B cell (primary cell): ENCODE results near the gene ZNF3. TPM values are rescaled to one million over a fixed set of nuclear protein-coding genes. Genes with fewer than 3 reads are reported as not detected.

Source experiments
- ATAC-seq: fragments of 200-7000 bp; cut with Tn5 transposase; one replicate; pipeline ENCODE4 v1.10.0; 2021; ENCODE audit warnings: low read depth, mild to moderate bottlenecking, moderate number of reproducible peaks, moderate library complexity
- CTCF ChIA-PET: fragments of 350-600 bp; sonication (Branson Sonifier 250); formaldehyde crosslinking; loops from one replicate; lab custom pipeline; 2021; ENCODE audit warnings: antibody characterized with exemption, inconsistent platforms; lab: Charles Lee
- POLR2A ChIA-PET: fragments of 350-600 bp; sonication (Branson Sonifier 250); formaldehyde crosslinking; loops from one replicate; lab custom pipeline; 2021; ENCODE audit warnings: antibody characterized with exemption; lab: Charles Lee
- DNase-seq: peaks from one replicate; pipeline ENCODE4 v3.0.0; 2013
- H2AFZ ChIP-seq: 2 replicates; pipeline ENCODE4 v1.6.1; 2012; ENCODE audit warnings: mild to moderate bottlenecking, low read depth, low read length; ENCODE audit not compliant: insufficient read depth, poor library complexity, severe bottlenecking
- H3K27ac ChIP-seq, 2 donors: 1 replicate in 1 of 2; 2 replicates in 1 of 2; pipeline ENCODE4 v1.5.1; 2012 to 2013; ENCODE audit warnings: low read length in 2 of 2, mild to moderate bottlenecking in 2 of 2, moderate library complexity in 1 of 2
- H3K27me3 ChIP-seq, 4 experiments: fragments of 200-600 bp in 1 of 4; sonication (generic) in 1 of 4; replicated peaks in 1 of 4; 1 replicate in 2 of 4; 2 replicates in 2 of 4; pipeline versions ENCODE4 v1.6.1 to v1.7.0; 2013 to 2016; ENCODE audit warnings: low read length in 3 of 4, mild to moderate bottlenecking in 2 of 4, mixed read lengths in 1 of 4, moderate library complexity in 1 of 4; ENCODE audit not compliant: insufficient read depth in 4 of 4, control insufficient read depth in 3 of 4; ENCODE audit errors: control extremely low read depth in 1 of 4
- H3K36me3 ChIP-seq, 2 experiments: replicated peaks in 1 of 2; 1 replicate in 1 of 2; 2 replicates in 1 of 2; pipeline versions ENCODE4 v1.6.1 to v1.7.1; 2013; ENCODE audit warnings: low read length in 1 of 2; ENCODE audit not compliant: insufficient read depth in 2 of 2, control insufficient read depth in 1 of 2; ENCODE audit errors: control extremely low read depth in 1 of 2, extremely low read depth in 1 of 2
- H3K4me1 ChIP-seq, 2 donors: fragments of 200-600 bp in 1 of 2; sonication (generic) in 1 of 2; 1 replicate in 1 of 2; 2 replicates in 1 of 2; pipeline versions ENCODE4 v1.5.1 to v1.6.1; 2013 to 2017; ENCODE audit warnings: low read length in 2 of 2; ENCODE audit not compliant: control insufficient read depth in 2 of 2, insufficient read depth in 2 of 2
- H3K4me2 ChIP-seq: replicated peaks from 2 replicates; pipeline ENCODE3; 2012; ENCODE audit warnings: mild to moderate bottlenecking, low read depth, low read length; ENCODE audit not compliant: poor library complexity, severe bottlenecking
- H3K4me3 ChIP-seq, 5 experiments: fragments of 200-600 bp in 1 of 5; sonication (generic) in 1 of 5; 1 replicate in 3 of 5; 2 replicates in 2 of 5; pipeline versions ENCODE4 v1.5.1 to v1.7.0; 2011 to 2016; ENCODE audit warnings: low read length in 4 of 5, mild to moderate bottlenecking in 4 of 5, low read depth in 2 of 5, control low read depth in 1 of 5, moderate library complexity in 1 of 5; ENCODE audit not compliant: insufficient read depth in 1 of 5; ENCODE audit errors: control extremely low read depth in 1 of 5, extremely low read depth in 1 of 5
- H3K79me2 ChIP-seq: fragments of 200-600 bp; sonication (generic); one replicate; pipeline ENCODE4 v1.6.0; 2016; ENCODE audit warnings: low read length; ENCODE audit not compliant: control insufficient read depth, insufficient read depth
- H3K9ac ChIP-seq: fragments of 200-600 bp; sonication (generic); 2 replicates; pipeline ENCODE4 v1.6.1; 2017; ENCODE audit warnings: mild to moderate bottlenecking, low read length, moderate library complexity
- H3K9me3 ChIP-seq, 3 donors: one replicate each; pipeline versions ENCODE4 v1.6.1 to v1.7.1; 2013; ENCODE audit warnings: low read length in 2 of 3; ENCODE audit not compliant: control insufficient read depth in 2 of 3, insufficient read depth in 1 of 3; ENCODE audit errors: control extremely low read depth in 1 of 3
- H4K20me1 ChIP-seq: 2 replicates; pipeline ENCODE4 v1.6.0; 2012; ENCODE audit warnings: mild to moderate bottlenecking, low read length; ENCODE audit not compliant: insufficient read depth, control insufficient read depth, poor library complexity, severe bottlenecking
- H3K27ac Mint-ChIP-seq: one replicate; pipeline ENCODE4 v1.8.0; 2021; ENCODE audit warnings: mixed read lengths
- H3K27me3 Mint-ChIP-seq: one replicate; pipeline ENCODE4 v1.8.0; 2021; ENCODE audit warnings: mixed read lengths
- H3K4me1 Mint-ChIP-seq: one replicate; pipeline ENCODE4 v1.8.0; 2021; ENCODE audit warnings: mixed read lengths
- H3K4me3 Mint-ChIP-seq: one replicate; pipeline ENCODE4 v1.8.0; 2021; ENCODE audit warnings: mixed read lengths
- H3K9me3 Mint-ChIP-seq: one replicate; pipeline ENCODE4 v1.8.0; 2022; ENCODE audit warnings: mixed read lengths; ENCODE audit not compliant: insufficient read depth
- EZH2 ChIP-seq: IDR thresholded peaks from 2 replicates; pipeline ENCODE4 v1.6.1; 2012; ENCODE audit warnings: borderline replicate concordance, low read depth, mild to moderate bottlenecking, moderate library complexity, low read length; ENCODE audit not compliant: insufficient read depth, poor library complexity, severe bottlenecking
- WGBS: methylation state at CpG from one replicate; pipeline ENCODE4 v1.1.5; 2013; ENCODE audit warnings: missing lambda C conversion rate; ENCODE audit not compliant: insufficient coverage; 5-methylcytosine and 5-hydroxymethylcytosine counted together
- intact Hi-C: fragments of 100-400 bp; cut with micrococcal nuclease; formaldehyde crosslinking; loops from one replicate; pipeline ENCODE4 v1.10.0; 2022
- polyA plus RNA-seq: library from polyadenylated mRNA; depleted of rRNA; stranded (reverse); fragments of >200 nt; gene quantifications from 2 replicates; pipeline ENCODE4 v1.2.3, GENCODE V29; 2012
- total RNA-seq, 2 donors: library from RNA; stranded (reverse); fragments of 120-200 nt in 1 of 2; gene quantifications; 1 replicate in 1 of 2; 2 replicates in 1 of 2; pipeline versions ENCODE4 v1.2.3 to v1.2.4, GENCODE V29; 2013 to 2022
- TF ChIP-seq, protein P1 (sequence below): fragments of 200-600 bp; IDR thresholded peaks from one replicate; pipeline ENCODE4 v1.8.0; 2022; ENCODE audit warnings: antibody characterized with exemption, mild to moderate bottlenecking

ZNF3 gene
- total and polyA plus RNA-seq, 2 donors (not counting 1 experiment from before 2014, with no cell fraction given): 19.2 to 44.8 TPM

DNA sequence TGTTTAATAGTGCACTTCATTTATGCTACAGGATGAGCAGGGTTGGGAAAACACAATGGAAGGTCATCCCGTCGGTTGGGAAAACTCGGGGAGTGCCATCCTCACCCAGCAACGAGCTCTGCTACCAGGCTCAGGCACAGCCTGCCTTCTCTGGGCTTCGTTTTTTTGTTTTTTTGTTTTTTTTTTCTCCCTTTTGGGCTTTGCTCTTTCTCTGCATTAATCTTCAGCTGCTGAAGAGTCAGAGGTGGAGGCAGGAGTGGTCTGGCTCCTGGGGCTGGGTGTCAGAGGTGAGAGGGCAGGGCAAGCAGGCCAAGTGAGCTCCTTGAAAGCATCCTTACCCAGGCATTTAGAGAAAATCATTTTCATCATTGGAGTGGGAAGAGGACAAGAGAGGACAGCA, 11.5 kb downstream of the ZNF3 start:
- Mint-ChIP-seq H3K4me3 (no peak overlapping the region), H3K4me1 (no peaks in the 10 kb centered on the region), H3K27me3 (no peaks in the 10 kb centered on the region), H3K27ac (no peak overlapping the region), H3K9me3 (peaks cover 14% of the 10 kb centered on the region)
- intact Hi-C loops: no loop called here
- peaks cover 1 to 47% (median 26%) of the 10 kb centered on the region in 3 donors for H3K9me3 ChIP-seq
- no peak overlapping the region for H3K4me3 ChIP-seq
- no peaks in the 10 kb centered on the region for H3K4me1 ChIP-seq
- DNase-seq (no peak), ATAC-seq (no peak)
- CTCF ChIA-PET: interaction anchor here (0.7 to 1.1 kb wide), 2 partner anchors 9 to 280 kb away, joined by 3 read pairs; no protein-coding TSS in a partner anchor
- no peak overlapping the region for H3K9ac ChIP-seq
- H3K79me2 ChIP-seq: no peaks in the 10 kb centered on the region
- no peak overlapping the region for H3K4me2 ChIP-seq
- peaks cover 18 to 54% of the 10 kb centered on the region in 2 experiments for H3K36me3 ChIP-seq
- H2AFZ ChIP-seq: no peak overlapping the region
- 98% methylated on average over 5 of the region's 5 CpGs for WGBS
- POLR2A ChIA-PET: no interaction called here
- no peak overlapping the region for H3K27ac ChIP-seq
- TF ChIP-seq EZH2: no peak
- TF ChIP-seq, protein P1, sequence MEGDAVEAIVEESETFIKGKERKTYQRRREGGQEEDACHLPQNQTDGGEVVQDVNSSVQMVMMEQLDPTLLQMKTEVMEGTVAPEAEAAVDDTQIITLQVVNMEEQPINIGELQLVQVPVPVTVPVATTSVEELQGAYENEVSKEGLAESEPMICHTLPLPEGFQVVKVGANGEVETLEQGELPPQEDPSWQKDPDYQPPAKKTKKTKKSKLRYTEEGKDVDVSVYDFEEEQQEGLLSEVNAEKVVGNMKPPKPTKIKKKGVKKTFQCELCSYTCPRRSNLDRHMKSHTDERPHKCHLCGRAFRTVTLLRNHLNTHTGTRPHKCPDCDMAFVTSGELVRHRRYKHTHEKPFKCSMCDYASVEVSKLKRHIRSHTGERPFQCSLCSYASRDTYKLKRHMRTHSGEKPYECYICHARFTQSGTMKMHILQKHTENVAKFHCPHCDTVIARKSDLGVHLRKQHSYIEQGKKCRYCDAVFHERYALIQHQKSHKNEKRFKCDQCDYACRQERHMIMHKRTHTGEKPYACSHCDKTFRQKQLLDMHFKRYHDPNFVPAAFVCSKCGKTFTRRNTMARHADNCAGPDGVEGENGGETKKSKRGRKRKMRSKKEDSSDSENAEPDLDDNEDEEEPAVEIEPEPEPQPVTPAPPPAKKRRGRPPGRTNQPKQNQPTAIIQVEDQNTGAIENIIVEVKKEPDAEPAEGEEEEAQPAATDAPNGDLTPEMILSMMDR: no peak
- H3K27me3 ChIP-seq: no peaks in the 10 kb centered on the region
- H4K20me1 ChIP-seq: no peaks in the 10 kb centered on the region

DNA sequence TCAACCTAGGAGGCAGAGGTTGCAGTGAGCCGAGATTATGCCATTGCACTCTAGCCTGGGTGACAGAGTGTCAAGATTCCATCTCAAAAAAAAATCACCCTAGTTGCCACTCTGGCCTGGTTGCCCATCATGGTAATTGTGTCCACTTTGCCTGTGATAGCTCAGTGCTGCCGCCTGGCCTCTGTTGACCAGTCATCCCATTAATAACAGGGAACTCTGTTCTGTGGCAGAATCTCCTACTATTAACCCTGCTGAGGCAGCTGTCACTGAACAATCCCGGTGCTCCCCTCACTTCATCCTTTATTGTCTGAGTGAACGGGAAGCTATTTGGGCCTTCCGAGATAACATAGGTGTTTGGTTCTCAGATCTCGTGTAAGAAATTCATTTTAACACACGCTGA, 14.6 kb downstream of the ZNF3 start:
- ChIA-PET CTCF (no interaction called here), POLR2A (no interaction called here)
- Mint-ChIP-seq H3K27me3 (no peaks in the 10 kb centered on the region), H3K4me1 (no peaks in the 10 kb centered on the region), H3K4me3 (no peak overlapping the region), H3K27ac (no peak overlapping the region), H3K9me3 (peaks cover 8% of the 10 kb centered on the region)
- TF ChIP-seq, protein P1: no peak
- no peak for TF ChIP-seq EZH2
- Histone ChIP-seq H2AFZ (no peak overlapping the region), H3K79me2 (no peaks in the 10 kb centered on the region), H3K4me3 (no peak overlapping the region), H3K36me3 (peaks cover 15 to 30% of the 10 kb centered on the region in 2 experiments), H3K27me3 (no peaks in the 10 kb centered on the region), H3K9me3 (peaks cover 1 to 30% (median 20%) of the 10 kb centered on the region in 3 donors), H3K4me2 (no peak overlapping the region), H4K20me1 (no peaks in the 10 kb centered on the region), H3K27ac (no peak overlapping the region), H3K9ac (no peak overlapping the region), H3K4me1 (no peaks in the 10 kb centered on the region)
- intact Hi-C loops: no loop called here
- no peak for DNase-seq
- 99% methylated on average over 6 of the region's 7 CpGs for WGBS
- no peak for ATAC-seq
